Liver (tissue), 9 donors: ENCODE results near the gene ZNRF3. TPM values are rescaled to one million over a fixed set of nuclear protein-coding genes. Genes with fewer than 3 reads are reported as not detected.

ENCODE experiments used
- DNase-seq: peaks from one replicate; pipeline ENCODE4 v3.0.0-alpha.2; 2017; ENCODE audit warnings: low spot score
- H3K27ac ChIP-seq, 2 donors: one replicate each; pipeline ENCODE4 v1.7.0; 2013; ENCODE audit warnings: inconsistent platforms in 2 of 2, low read length in 2 of 2, control low read depth in 1 of 2, low read depth in 1 of 2, mild to moderate bottlenecking in 1 of 2
- H3K27me3 ChIP-seq, 4 donors: one replicate each; pipeline versions ENCODE4 v1.6.1 to v1.7.0; 2013; ENCODE audit warnings: low read length in 3 of 4, inconsistent platforms in 1 of 4, mild to moderate bottlenecking in 1 of 4, moderate library complexity in 1 of 4; ENCODE audit not compliant: control insufficient read depth in 4 of 4, insufficient read depth in 4 of 4
- H3K36me3 ChIP-seq, 4 donors: one replicate each; pipeline versions ENCODE4 v1.6.1 to v1.7.0; 2013; ENCODE audit warnings: low read length in 3 of 4, mild to moderate bottlenecking in 3 of 4, low read depth in 1 of 4, moderate library complexity in 1 of 4; ENCODE audit not compliant: control insufficient read depth in 4 of 4, insufficient read depth in 3 of 4
- H3K4me1 ChIP-seq, 4 donors: one replicate each; pipeline versions ENCODE4 v1.6.1 to v1.7.0; 2013; ENCODE audit warnings: low read length in 3 of 4, mild to moderate bottlenecking in 3 of 4, moderate library complexity in 1 of 4; ENCODE audit not compliant: control insufficient read depth in 4 of 4, insufficient read depth in 4 of 4
- H3K4me3 ChIP-seq, 3 donors: one replicate each; pipeline versions ENCODE4 v1.6.1 to v1.7.0; 2013; ENCODE audit warnings: low read length in 3 of 3, control low read depth in 1 of 3, low read depth in 1 of 3, mild to moderate bottlenecking in 1 of 3
- H3K9ac ChIP-seq, 2 donors: one replicate each; pipeline ENCODE4 v1.7.0; 2013; ENCODE audit warnings: low read length in 2 of 2, mild to moderate bottlenecking in 2 of 2, moderate library complexity in 2 of 2, control low read depth in 1 of 2, low read depth in 1 of 2
- H3K9me3 ChIP-seq, 4 donors: one replicate each; pipeline versions ENCODE4 v1.6.1 to v1.7.0; 2013; ENCODE audit warnings: low read length in 3 of 4; ENCODE audit not compliant: control insufficient read depth in 4 of 4
- EGR1 ChIP-seq, 2 donors: IDR thresholded peaks; 2 replicates each; pipeline ENCODE4 v1.6.1; 2016 to 2018; ENCODE audit warnings: antibody characterized with exemption in 2 of 2, low read depth in 2 of 2
- FOXA1 ChIP-seq: IDR thresholded peaks from 2 replicates; pipeline ENCODE4 v1.6.1; 2016; ENCODE audit warnings: antibody characterized with exemption
- FOXA2 ChIP-seq: IDR thresholded peaks from 2 replicates; pipeline ENCODE4 v1.6.1; 2016; ENCODE audit warnings: antibody characterized with exemption
- GABPA ChIP-seq, 2 donors: IDR thresholded peaks in 1 of 2; conservative IDR thresholded peaks in 1 of 2; 2 replicates each; pipeline ENCODE4 v1.6.1; 2016; ENCODE audit warnings: antibody characterized with exemption in 2 of 2, mild to moderate bottlenecking in 1 of 2, moderate library complexity in 1 of 2
- HNF4A ChIP-seq, 2 donors: conservative IDR thresholded peaks; 2 replicates each; pipeline ENCODE4 v1.6.1; 2016; ENCODE audit warnings: antibody characterized with exemption in 2 of 2, mild to moderate bottlenecking in 2 of 2
- HNF4G ChIP-seq: IDR thresholded peaks from 2 replicates; pipeline ENCODE4 v1.6.1; 2016; ENCODE audit warnings: antibody characterized with exemption
- JUND ChIP-seq, 2 donors: IDR thresholded peaks; 2 replicates each; pipeline ENCODE4 v1.6.1; 2016; ENCODE audit warnings: antibody characterized with exemption in 2 of 2
- NR2F2 ChIP-seq: IDR thresholded peaks from 2 replicates; pipeline ENCODE4 v1.6.1; 2016; ENCODE audit warnings: antibody characterized with exemption
- RAD21 ChIP-seq, 2 donors: IDR thresholded peaks; 2 replicates each; pipeline ENCODE4 v1.6.1; 2016; ENCODE audit warnings: antibody characterized with exemption in 2 of 2, mild to moderate bottlenecking in 2 of 2
- RXRA ChIP-seq, 2 donors: IDR thresholded peaks; 2 replicates each; pipeline ENCODE4 v1.6.1; 2017 to 2018; ENCODE audit warnings: antibody characterized with exemption in 2 of 2, mild to moderate bottlenecking in 1 of 2
- SP1 ChIP-seq: IDR thresholded peaks from 2 replicates; pipeline ENCODE4 v1.6.1; 2018; ENCODE audit warnings: antibody characterized with exemption, mild to moderate bottlenecking
- TAF1 ChIP-seq: conservative IDR thresholded peaks from 2 replicates; pipeline ENCODE4 v1.6.1; 2016; ENCODE audit warnings: antibody characterized with exemption, mild to moderate bottlenecking
- YY1 ChIP-seq: IDR thresholded peaks from 2 replicates; pipeline ENCODE4 v1.6.1; 2016; ENCODE audit warnings: antibody characterized with exemption, mild to moderate bottlenecking
- WGBS: extraction: QIAGEN DNeasy Blood & Tissue Kit; methylation state at CpG from one replicate; pipeline ENCODE4 v1.1.7; 2013; 5-methylcytosine and 5-hydroxymethylcytosine counted together
- polyA plus RNA-seq, 2 donors: library from polyadenylated mRNA; stranded (reverse) in 1 of 2; unstranded in 1 of 2; fragments of 200-250 nt in 1 of 2; fragments of >200 nt in 1 of 2; fragmentation: Nextera tagmentation in 1 of 2; extraction: Ambion mirVana in 1 of 2; gene quantifications; one replicate each; pipeline versions ENCODE4 v1.2.1 to v1.2.3, GENCODE V29; 2013 to 2015
- total RNA-seq, 2 donors: library from RNA; depleted of rRNA; stranded (reverse); fragments of >200 nt; gene quantifications; one replicate each; pipeline ENCODE4 v1.2.3, GENCODE V29; 2014
- TF ChIP-seq, protein P1 (sequence below): IDR thresholded peaks from 2 replicates; pipeline ENCODE4 v1.6.1; 2016; ENCODE audit warnings: antibody characterized with exemption, mild to moderate bottlenecking
- TF ChIP-seq, protein P2 (sequence below): IDR thresholded peaks from 2 replicates; pipeline ENCODE4 v1.6.1; 2016; ENCODE audit warnings: antibody characterized with exemption
- TF ChIP-seq, protein P3 (sequence below): fragments of 150-350 bp; IDR thresholded peaks from 2 replicates; pipeline ENCODE4 v1.5.1; 2017; ENCODE audit warnings: improper control_type of control experiment, low read depth, low read length; ENCODE audit not compliant: missing input control
- TF ChIP-seq, protein P4 (sequence below): IDR thresholded peaks from 2 replicates; pipeline ENCODE4 v1.6.1; 2016; ENCODE audit warnings: antibody characterized with exemption
- TF ChIP-seq, protein P5 (sequence below): IDR thresholded peaks from 2 replicates; pipeline ENCODE4 v1.6.1; 2016; ENCODE audit warnings: antibody characterized with exemption
- donor health status: healthy.
- donor health status: healthy.
- donor health status: healthy.
- donor health status: healthy.
- donor health status: healthy.

Gene ZNRF3
- total and polyA plus RNA-seq, 4 donors = 2.2 to 5.9 (median 4.7) TPM

DNA sequence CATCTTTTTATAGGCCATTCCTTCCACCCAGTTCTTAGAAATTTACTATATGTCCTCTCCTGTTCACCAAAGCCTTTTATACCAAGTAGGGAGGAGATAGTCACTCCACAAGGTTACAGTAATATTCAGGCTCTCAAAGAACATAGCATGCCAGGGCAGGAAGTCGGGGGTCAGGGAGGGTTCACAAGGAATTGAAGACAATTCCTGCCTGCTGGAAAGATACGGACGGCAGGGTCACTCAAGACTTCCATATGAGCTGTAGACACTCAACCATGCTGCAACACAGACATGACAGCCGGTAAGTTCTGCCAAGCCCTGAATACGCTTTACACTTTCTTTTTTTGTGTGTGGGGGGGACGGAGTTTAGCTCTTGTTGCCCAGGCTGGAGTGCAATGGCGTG is 177.6 kb downstream of the ZNRF3 start:
- H3K36me3 ChIP-seq = no peaks in the 10 kb centered on the region
- peak; percentile 73 for TF ChIP-seq NR2F2
- TF ChIP-seq SP1 = no peak
- H3K4me3 ChIP-seq = no peak overlapping the region
- no peak overlapping the region for H3K27ac ChIP-seq
- no peaks in the 10 kb centered on the region for H3K9me3 ChIP-seq
- DNase-seq = no peak
- H3K27me3 ChIP-seq = no peaks in the 10 kb centered on the region
- no peak overlapping the region for H3K9ac ChIP-seq
- 79% methylated on average over 7 of the region's 7 CpGs for WGBS
- H3K4me1 ChIP-seq = no peaks in the 10 kb centered on the region

DNA sequence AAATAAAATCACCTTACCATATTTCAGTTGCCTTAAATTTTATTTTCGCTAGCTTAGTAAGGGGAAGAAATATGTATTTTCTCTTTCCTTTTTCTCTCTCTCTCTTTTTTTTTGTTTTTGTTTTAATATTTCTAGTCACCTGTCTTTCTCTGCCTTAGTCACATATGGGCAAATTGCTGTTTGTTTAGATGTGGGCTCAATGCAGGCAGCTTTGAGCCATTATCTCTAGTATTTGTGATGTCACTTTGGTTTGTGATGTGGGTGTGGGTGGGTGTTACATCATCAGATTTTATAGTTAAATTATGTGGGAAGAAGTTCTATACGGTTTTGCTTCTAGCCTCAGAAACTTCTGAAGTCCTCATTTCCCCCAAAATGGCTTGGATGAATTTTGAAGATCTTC is 178.4 kb downstream of the ZNRF3 start, which contains the start of gene C22orf31:
Gene C22orf31, minus strand, starts transcription at position 59 of the 400 bp plus-strand sequence. Its CDS starts 39 bp downstream, at position 20.
- Histone ChIP-seq H3K4me1 (no peaks in the 10 kb centered on the region), H3K36me3 (no peaks in the 10 kb centered on the region), H3K27me3 (no peaks in the 10 kb centered on the region), H3K4me3 (no peak within 1 kb of the TSS), H3K9me3 (no peaks in the 10 kb centered on the region), H3K27ac (no peak within 1 kb of the TSS), H3K9ac (no peak within 1 kb of the TSS)
- WGBS = 76% methylated on average over 2 of the region's 2 CpGs
- no peak for DNase-seq
- TF ChIP-seq SP1 (no peak), EGR1 (IDR thresholded peaks at IDR 0.05; ENCODE audit: low read depth in 2 of 2) (no peak), FOXA1 (no peak), TAF1 (no peak), HNF4G (no peak), JUND (IDR thresholded peaks at IDR 0.05) (no peak), HNF4A (conservative IDR thresholded peaks at IDR 0.05) (no peak), GABPA (IDR thresholded peaks at IDR 0.05 in 1 of 2, conservative IDR thresholded peaks at IDR 0.05 in 1 of 2) (no peak), NR2F2 (no peak), FOXA2 (no peak), YY1 (no peak), RAD21 (IDR thresholded peaks at IDR 0.05) (no peak), RXRA (IDR thresholded peaks at IDR 0.05) (no peak)
- TF ChIP-seq, protein P1, sequence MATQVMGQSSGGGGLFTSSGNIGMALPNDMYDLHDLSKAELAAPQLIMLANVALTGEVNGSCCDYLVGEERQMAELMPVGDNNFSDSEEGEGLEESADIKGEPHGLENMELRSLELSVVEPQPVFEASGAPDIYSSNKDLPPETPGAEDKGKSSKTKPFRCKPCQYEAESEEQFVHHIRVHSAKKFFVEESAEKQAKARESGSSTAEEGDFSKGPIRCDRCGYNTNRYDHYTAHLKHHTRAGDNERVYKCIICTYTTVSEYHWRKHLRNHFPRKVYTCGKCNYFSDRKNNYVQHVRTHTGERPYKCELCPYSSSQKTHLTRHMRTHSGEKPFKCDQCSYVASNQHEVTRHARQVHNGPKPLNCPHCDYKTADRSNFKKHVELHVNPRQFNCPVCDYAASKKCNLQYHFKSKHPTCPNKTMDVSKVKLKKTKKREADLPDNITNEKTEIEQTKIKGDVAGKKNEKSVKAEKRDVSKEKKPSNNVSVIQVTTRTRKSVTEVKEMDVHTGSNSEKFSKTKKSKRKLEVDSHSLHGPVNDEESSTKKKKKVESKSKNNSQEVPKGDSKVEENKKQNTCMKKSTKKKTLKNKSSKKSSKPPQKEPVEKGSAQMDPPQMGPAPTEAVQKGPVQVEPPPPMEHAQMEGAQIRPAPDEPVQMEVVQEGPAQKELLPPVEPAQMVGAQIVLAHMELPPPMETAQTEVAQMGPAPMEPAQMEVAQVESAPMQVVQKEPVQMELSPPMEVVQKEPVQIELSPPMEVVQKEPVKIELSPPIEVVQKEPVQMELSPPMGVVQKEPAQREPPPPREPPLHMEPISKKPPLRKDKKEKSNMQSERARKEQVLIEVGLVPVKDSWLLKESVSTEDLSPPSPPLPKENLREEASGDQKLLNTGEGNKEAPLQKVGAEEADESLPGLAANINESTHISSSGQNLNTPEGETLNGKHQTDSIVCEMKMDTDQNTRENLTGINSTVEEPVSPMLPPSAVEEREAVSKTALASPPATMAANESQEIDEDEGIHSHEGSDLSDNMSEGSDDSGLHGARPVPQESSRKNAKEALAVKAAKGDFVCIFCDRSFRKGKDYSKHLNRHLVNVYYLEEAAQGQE = no peak
- TF ChIP-seq, protein P2, sequence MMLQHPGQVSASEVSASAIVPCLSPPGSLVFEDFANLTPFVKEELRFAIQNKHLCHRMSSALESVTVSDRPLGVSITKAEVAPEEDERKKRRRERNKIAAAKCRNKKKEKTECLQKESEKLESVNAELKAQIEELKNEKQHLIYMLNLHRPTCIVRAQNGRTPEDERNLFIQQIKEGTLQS = no peak
- TF ChIP-seq, protein P3, sequence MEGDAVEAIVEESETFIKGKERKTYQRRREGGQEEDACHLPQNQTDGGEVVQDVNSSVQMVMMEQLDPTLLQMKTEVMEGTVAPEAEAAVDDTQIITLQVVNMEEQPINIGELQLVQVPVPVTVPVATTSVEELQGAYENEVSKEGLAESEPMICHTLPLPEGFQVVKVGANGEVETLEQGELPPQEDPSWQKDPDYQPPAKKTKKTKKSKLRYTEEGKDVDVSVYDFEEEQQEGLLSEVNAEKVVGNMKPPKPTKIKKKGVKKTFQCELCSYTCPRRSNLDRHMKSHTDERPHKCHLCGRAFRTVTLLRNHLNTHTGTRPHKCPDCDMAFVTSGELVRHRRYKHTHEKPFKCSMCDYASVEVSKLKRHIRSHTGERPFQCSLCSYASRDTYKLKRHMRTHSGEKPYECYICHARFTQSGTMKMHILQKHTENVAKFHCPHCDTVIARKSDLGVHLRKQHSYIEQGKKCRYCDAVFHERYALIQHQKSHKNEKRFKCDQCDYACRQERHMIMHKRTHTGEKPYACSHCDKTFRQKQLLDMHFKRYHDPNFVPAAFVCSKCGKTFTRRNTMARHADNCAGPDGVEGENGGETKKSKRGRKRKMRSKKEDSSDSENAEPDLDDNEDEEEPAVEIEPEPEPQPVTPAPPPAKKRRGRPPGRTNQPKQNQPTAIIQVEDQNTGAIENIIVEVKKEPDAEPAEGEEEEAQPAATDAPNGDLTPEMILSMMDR = no peak
- TF ChIP-seq, protein P4, sequence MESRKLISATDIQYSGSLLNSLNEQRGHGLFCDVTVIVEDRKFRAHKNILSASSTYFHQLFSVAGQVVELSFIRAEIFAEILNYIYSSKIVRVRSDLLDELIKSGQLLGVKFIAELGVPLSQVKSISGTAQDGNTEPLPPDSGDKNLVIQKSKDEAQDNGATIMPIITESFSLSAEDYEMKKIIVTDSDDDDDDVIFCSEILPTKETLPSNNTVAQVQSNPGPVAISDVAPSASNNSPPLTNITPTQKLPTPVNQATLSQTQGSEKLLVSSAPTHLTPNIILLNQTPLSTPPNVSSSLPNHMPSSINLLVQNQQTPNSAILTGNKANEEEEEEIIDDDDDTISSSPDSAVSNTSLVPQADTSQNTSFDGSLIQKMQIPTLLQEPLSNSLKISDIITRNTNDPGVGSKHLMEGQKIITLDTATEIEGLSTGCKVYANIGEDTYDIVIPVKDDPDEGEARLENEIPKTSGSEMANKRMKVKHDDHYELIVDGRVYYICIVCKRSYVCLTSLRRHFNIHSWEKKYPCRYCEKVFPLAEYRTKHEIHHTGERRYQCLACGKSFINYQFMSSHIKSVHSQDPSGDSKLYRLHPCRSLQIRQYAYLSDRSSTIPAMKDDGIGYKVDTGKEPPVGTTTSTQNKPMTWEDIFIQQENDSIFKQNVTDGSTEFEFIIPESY = no peak
- TF ChIP-seq, protein P5, sequence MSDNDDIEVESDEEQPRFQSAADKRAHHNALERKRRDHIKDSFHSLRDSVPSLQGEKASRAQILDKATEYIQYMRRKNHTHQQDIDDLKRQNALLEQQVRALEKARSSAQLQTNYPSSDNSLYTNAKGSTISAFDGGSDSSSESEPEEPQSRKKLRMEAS = no peak
